ENCODE results near the gene KDSR.

KDSR gene

GRCh38 chr18:63312737-63313395 is 54.1 kb downstream of the KDSR start:
- Mint-ChIP-seq H3K36me3 (peaks cover 47 to 70% of the 10 kb centered on the region in 2 donors), H3K4me3 (peak overlapping the region; percentile 94 to 97), H3K27ac (peak overlapping the region; percentile 95), H3K9me3 (peaks cover 0 to 3% of the 10 kb centered on the region in 2 donors), H3K27me3 (no peaks in the 10 kb centered on the region), H3K4me1 (peaks cover 48 to 78% of the 10 kb centered on the region in 2 donors)
- ATAC-seq (replicated peaks) (peak; percentile 42 to 61), DNase-seq (no peak)

GRCh38 chr18:63312019-63312409 is 55.0 kb downstream of the KDSR start:
- peak overlapping the region; percentile 94 to 97 for H3K4me3 Mint-ChIP-seq
- DNase-seq, result no peak
- H3K27me3 Mint-ChIP-seq, result no peaks in the 10 kb centered on the region
- peaks cover 0 to 3% of the 10 kb centered on the region in 2 donors for H3K9me3 Mint-ChIP-seq
- H3K27ac Mint-ChIP-seq, result peak overlapping the region; percentile 95
- peak; percentile 1 for ATAC-seq (replicated peaks)
- H3K4me1 Mint-ChIP-seq, result peaks cover 54 to 87% of the 10 kb centered on the region in 2 donors
- peaks cover 45 to 70% of the 10 kb centered on the region in 2 donors for H3K36me3 Mint-ChIP-seq

GRCh38 chr18:63311118-63312018 is 55.6 kb downstream of the KDSR start:
- H3K36me3 Mint-ChIP-seq, result peaks cover 49 to 71% of the 10 kb centered on the region in 2 donors
- peak; percentile 84 for DNase-seq
- H3K4me1 Mint-ChIP-seq, result peaks cover 58 to 93% of the 10 kb centered on the region in 2 donors
- ATAC-seq (replicated peaks), result peak; percentile 86 to 88
- H3K9me3 Mint-ChIP-seq, result peaks cover 0 to 3% of the 10 kb centered on the region in 2 donors
- H3K4me3 Mint-ChIP-seq, result peak overlapping the region; percentile 94 to 97
- peak overlapping the region; percentile 95 for H3K27ac Mint-ChIP-seq
- H3K27me3 Mint-ChIP-seq, result no peaks in the 10 kb centered on the region

- peaks cover 0 to 3% of the 10 kb centered on the region in 2 donors for H3K9me3 Mint-ChIP-seq
- H3K36me3 Mint-ChIP-seq, result peaks cover 46 to 73% of the 10 kb centered on the region in 2 donors
- no peaks in the 10 kb centered on the region for H3K27me3 Mint-ChIP-seq
- ATAC-seq (replicated peaks), result no peak
- H3K27ac Mint-ChIP-seq, result peak overlapping the region; percentile 52
- peaks cover 60 to 95% of the 10 kb centered on the region in 2 donors for H3K4me1 Mint-ChIP-seq
- peak overlapping the region; percentile 11 to 41 for H3K4me3 Mint-ChIP-seq
- no peak for DNase-seq
These were observed 57.6 kb downstream of the KDSR start for GRCh38 chr18:63309422-63309821.

GRCh38 chr18:63307551-63308200 is 59.3 kb downstream of the KDSR start:
- ATAC-seq (replicated peaks), result no peak
- Mint-ChIP-seq H3K36me3 (peaks cover 42 to 59% of the 10 kb centered on the region in 2 donors), H3K4me3 (peak overlapping the region; percentile 43 to 59), H3K9me3 (peaks cover 0 to 3% of the 10 kb centered on the region in 2 donors), H3K4me1 (peaks cover 59 to 95% of the 10 kb centered on the region in 2 donors), H3K27me3 (no peaks in the 10 kb centered on the region), H3K27ac (peak overlapping the region; percentile 79)
- DNase-seq, result no peak

GRCh38 chr18:63306819-63307550 is 60.0 kb downstream of the KDSR start:
- no peak for ATAC-seq (replicated peaks)
- H3K4me3 Mint-ChIP-seq, result peak overlapping the region; percentile 43 to 55
- H3K36me3 Mint-ChIP-seq, result peaks cover 43 to 59% of the 10 kb centered on the region in 2 donors

GRCh38 chr18:63306249-63306648 is 60.8 kb downstream of the KDSR start:
- peaks cover 47 to 64% of the 10 kb centered on the region in 2 donors for H3K36me3 Mint-ChIP-seq
- ATAC-seq (replicated peaks) (no peak), DNase-seq (no peak)
- peaks cover 62 to 95% of the 10 kb centered on the region in 2 donors for H3K4me1 Mint-ChIP-seq
- peaks cover 0 to 3% of the 10 kb centered on the region in 2 donors for H3K9me3 Mint-ChIP-seq
- H3K4me3 Mint-ChIP-seq, result peak overlapping the region in 1 of 2 donors; percentile 55
- no peaks in the 10 kb centered on the region for H3K27me3 Mint-ChIP-seq
- peak overlapping the region; percentile 79 for H3K27ac Mint-ChIP-seq

More at GRCh38 chr18:63306819-63307550, 60.0 kb downstream of the KDSR start:
- Mint-ChIP-seq H3K27me3 (no peaks in the 10 kb centered on the region), H3K27ac (peak overlapping the region; percentile 79), H3K4me1 (peaks cover 59 to 95% of the 10 kb centered on the region in 2 donors), H3K9me3 (peaks cover 0 to 3% of the 10 kb centered on the region in 2 donors)
- DNase-seq, result no peak

- Mint-ChIP-seq H3K4me1 (peaks cover 67 to 97% of the 10 kb centered on the region in 2 donors), H3K9me3 (no peaks in the 10 kb centered on the region), H3K36me3 (peaks cover 58 to 69% of the 10 kb centered on the region in 2 donors), H3K27me3 (no peaks in the 10 kb centered on the region), H3K4me3 (peak overlapping the region; percentile 50 to 65), H3K27ac (peak overlapping the region; percentile 80)
- DNase-seq, result no peak
- ATAC-seq (replicated peaks), result no peak
These were observed 63.5 kb downstream of the KDSR start for GRCh38 chr18:63303547-63303946.

- H3K4me3 Mint-ChIP-seq, result peak overlapping the region; percentile 56 to 77
- H3K27ac Mint-ChIP-seq, result peak overlapping the region; percentile 96
- DNase-seq, result no peak
- ATAC-seq (replicated peaks), result peak; percentile 49 to 56
- H3K4me1 Mint-ChIP-seq, result peaks cover 65 to 97% of the 10 kb centered on the region in 2 donors
- peaks cover 63 to 70% of the 10 kb centered on the region in 2 donors for H3K36me3 Mint-ChIP-seq
- no peaks in the 10 kb centered on the region for H3K9me3 Mint-ChIP-seq
- H3K27me3 Mint-ChIP-seq, result no peaks in the 10 kb centered on the region
These were observed 64.2 kb downstream of the KDSR start for GRCh38 chr18:63302636-63303405.

- H3K4me1 Mint-ChIP-seq, result peaks cover 65 to 97% of the 10 kb centered on the region in 2 donors
- peaks cover 65 to 70% of the 10 kb centered on the region in 2 donors for H3K36me3 Mint-ChIP-seq
- H3K27me3 Mint-ChIP-seq, result no peaks in the 10 kb centered on the region
- H3K9me3 Mint-ChIP-seq, result no peaks in the 10 kb centered on the region
- peak overlapping the region; percentile 46 to 77 for H3K4me3 Mint-ChIP-seq
- peak overlapping the region; percentile 96 for H3K27ac Mint-ChIP-seq
- no peak for DNase-seq
- ATAC-seq (replicated peaks), result peak; percentile 28 to 32
These were observed 64.8 kb downstream of the KDSR start for GRCh38 chr18:63302220-63302619.

- peak overlapping the region; percentile 30 to 46 for H3K4me3 Mint-ChIP-seq
- H3K4me1 Mint-ChIP-seq, result peaks cover 61 to 95% of the 10 kb centered on the region in 2 donors
- H3K9me3 Mint-ChIP-seq, result no peaks in the 10 kb centered on the region
- H3K27me3 Mint-ChIP-seq, result no peaks in the 10 kb centered on the region
- DNase-seq, result no peak
- peaks cover 60 to 65% of the 10 kb centered on the region in 2 donors for H3K36me3 Mint-ChIP-seq
- H3K27ac Mint-ChIP-seq, result peak overlapping the region; percentile 96
- no peak for ATAC-seq (replicated peaks)
These were observed 65.6 kb downstream of the KDSR start for GRCh38 chr18:63301434-63301833.

- Mint-ChIP-seq H3K9me3 (peaks cover 0 to 5% of the 10 kb centered on the region in 2 donors), H3K4me3 (peak overlapping the region; percentile 68 to 77), H3K27me3 (no peaks in the 10 kb centered on the region), H3K27ac (peak overlapping the region; percentile 96), H3K36me3 (peaks cover 63 to 68% of the 10 kb centered on the region in 2 donors), H3K4me1 (peaks cover 62 to 97% of the 10 kb centered on the region in 2 donors)
- DNase-seq (peak; percentile 73), ATAC-seq (replicated peaks) (peak; percentile 79 to 88)
These were observed 66.9 kb downstream of the KDSR start for GRCh38 chr18:63299837-63300745.
